ENCODE measurements around the gene DNA2.

The DNA2 gene

GRCh38 chr10:68506411-68506810, 34.6 kb upstream of the DNA2 start:
- TF ChIP-seq CTCF (IDR thresholded peaks at IDR 0.05): no peak
- no peak overlapping the region for H3K4me3 ChIP-seq (ENCODE audit: low read depth in 1 of 2, low read length in 1 of 2)
- H3K9me3 ChIP-seq: no peaks in the 10 kb centered on the region
- no peak overlapping the region for H3K27ac ChIP-seq
- no peaks in the 10 kb centered on the region for H3K4me1 ChIP-seq (ENCODE audit: control insufficient read depth in 1 of 2, insufficient read depth in 1 of 2, low read depth in 1 of 2, low read length in 1 of 2)
- peaks cover 25% of the 10 kb centered on the region for H3K36me3 ChIP-seq
- no peaks in the 10 kb centered on the region for H3K27me3 ChIP-seq

- TF ChIP-seq CTCF (IDR thresholded peaks at IDR 0.05): no peak
- Histone ChIP-seq H3K36me3 (peaks cover 55% of the 10 kb centered on the region), H3K4me1 (ENCODE audit: control insufficient read depth in 1 of 2, insufficient read depth in 1 of 2, low read depth in 1 of 2, low read length in 1 of 2) (no peaks in the 10 kb centered on the region), H3K4me3 (ENCODE audit: low read depth in 1 of 2, low read length in 1 of 2) (no peak overlapping the region), H3K27me3 (no peaks in the 10 kb centered on the region), H3K9me3 (no peaks in the 10 kb centered on the region), H3K27ac (no peak overlapping the region)
Observed at GRCh38 chr10:68502846-68503245, 31.1 kb upstream of the DNA2 start.

- Histone ChIP-seq H3K27me3 (no peaks in the 10 kb centered on the region), H3K27ac (no peak overlapping the region), H3K4me3 (ENCODE audit: low read depth in 1 of 2, low read length in 1 of 2) (no peak overlapping the region), H3K36me3 (peaks cover 54% of the 10 kb centered on the region), H3K9me3 (no peaks in the 10 kb centered on the region), H3K4me1 (ENCODE audit: control insufficient read depth in 1 of 2, insufficient read depth in 1 of 2, low read depth in 1 of 2, low read length in 1 of 2) (peaks cover 0 to 5% of the 10 kb centered on the region in 2 experiments)
- TF ChIP-seq CTCF (IDR thresholded peaks at IDR 0.05): no peak
Observed at GRCh38 chr10:68501691-68502090, 29.9 kb upstream of the DNA2 start.

- no peak for TF ChIP-seq CTCF (IDR thresholded peaks at IDR 0.05)
- Histone ChIP-seq H3K36me3 (peaks cover 48% of the 10 kb centered on the region), H3K9me3 (no peaks in the 10 kb centered on the region), H3K4me1 (ENCODE audit: control insufficient read depth in 1 of 2, insufficient read depth in 1 of 2, low read depth in 1 of 2, low read length in 1 of 2) (peaks cover 0 to 7% of the 10 kb centered on the region in 2 experiments), H3K27me3 (no peaks in the 10 kb centered on the region), H3K4me3 (ENCODE audit: low read depth in 1 of 2, low read length in 1 of 2) (no peak overlapping the region), H3K27ac (no peak overlapping the region)
Observed at GRCh38 chr10:68499544-68499943, 27.8 kb upstream of the DNA2 start.

- no peaks in the 10 kb centered on the region for H3K27me3 ChIP-seq
- no peak overlapping the region for H3K27ac ChIP-seq
- no peak overlapping the region for H3K4me3 ChIP-seq (ENCODE audit: low read depth in 1 of 2, low read length in 1 of 2)
- no peak for TF ChIP-seq CTCF (IDR thresholded peaks at IDR 0.05)
- peaks cover 31% of the 10 kb centered on the region for H3K36me3 ChIP-seq
- peaks cover 0 to 17% of the 10 kb centered on the region in 2 experiments for H3K4me1 ChIP-seq (ENCODE audit: control insufficient read depth in 1 of 2, insufficient read depth in 1 of 2, low read depth in 1 of 2, low read length in 1 of 2)
- H3K9me3 ChIP-seq: no peaks in the 10 kb centered on the region
Observed at GRCh38 chr10:68496072-68496471, 24.3 kb upstream of the DNA2 start.

- no peak for TF ChIP-seq CTCF (IDR thresholded peaks at IDR 0.05)
- Histone ChIP-seq H3K36me3 (peaks cover 25% of the 10 kb centered on the region), H3K27ac (peak overlapping the region; percentile 56), H3K27me3 (no peaks in the 10 kb centered on the region), H3K4me3 (ENCODE audit: low read depth in 1 of 2, low read length in 1 of 2) (no peak overlapping the region), H3K9me3 (no peaks in the 10 kb centered on the region), H3K4me1 (ENCODE audit: control insufficient read depth in 1 of 2, insufficient read depth in 1 of 2, low read depth in 1 of 2, low read length in 1 of 2) (peaks cover 3 to 17% of the 10 kb centered on the region in 2 experiments)
Observed at GRCh38 chr10:68492118-68492517, 20.3 kb upstream of the DNA2 start.

All from neutrophil (primary cell).